Stimulated activated CD8-positive, alpha-beta memory T cell treated with anti-CD3 and anti-CD28 coated beads, Interleukin-4, amount 100 ng/mL, for 4 hours (primary cell): ENCODE measurements around the gene FBXW10B.
"Not testable (repeated sequence)": the region's sequence is repeated elsewhere in the genome, so short reads cannot be mapped to it uniquely, and the experiment has no call there.

Experiments used
- DNase-seq, 2 donors: peaks; one replicate each; pipeline ENCODE4 v3.0.0-alpha.2; 2020; ENCODE audit warnings: low read depth in 2 of 2, low spot score in 1 of 2

The FBXW10B gene

GRCh38 chr17:15619331-15620058 lies at the start of gene FBXW10B:
Gene FBXW10B, minus strand, starts transcription at chr17:15619704. Its CDS starts 192 bp downstream, at chr17:15619512.
- not testable (repeated sequence) for DNase-seq

- DNase-seq, result no peak
Observed at GRCh38 chr17:15663691-15664090, 44.2 kb upstream of the FBXW10B start.

GRCh38 chr17:15663176-15663575 lies 43.7 kb upstream of the FBXW10B start:
- no peak for DNase-seq

GRCh38 chr17:15662681-15663080 lies 43.2 kb upstream of the FBXW10B start:
- DNase-seq, result no peak

GRCh38 chr17:15660077-15660476 lies 40.6 kb upstream of the FBXW10B start:
- DNase-seq, result no peak

GRCh38 chr17:15659663-15660062 lies 40.2 kb upstream of the FBXW10B start:
- DNase-seq, result no peak

GRCh38 chr17:15659236-15659635 lies 39.7 kb upstream of the FBXW10B start:
- DNase-seq, result no peak

- no peak for DNase-seq
Observed at GRCh38 chr17:15658296-15658695, 38.8 kb upstream of the FBXW10B start.

GRCh38 chr17:15657868-15658267 lies 38.4 kb upstream of the FBXW10B start:
- DNase-seq, result no peak

GRCh38 chr17:15654886-15655561 lies 35.5 kb upstream of the FBXW10B start:
- DNase-seq, result no peak

- DNase-seq, result not testable (repeated sequence)
Observed at GRCh38 chr17:15654401-15654800, 34.9 kb upstream of the FBXW10B start.

GRCh38 chr17:15652960-15653359 lies 33.5 kb upstream of the FBXW10B start:
- DNase-seq, result no peak

GRCh38 chr17:15651583-15652110 lies 32.1 kb upstream of the FBXW10B start:
- no peak for DNase-seq

- DNase-seq, result no peak
Observed at GRCh38 chr17:15650741-15651582, 31.5 kb upstream of the FBXW10B start.

GRCh38 chr17:15649861-15650421 lies 30.4 kb upstream of the FBXW10B start:
- DNase-seq, result no peak

GRCh38 chr17:15648386-15648785 lies 28.9 kb upstream of the FBXW10B start:
- no peak for DNase-seq

GRCh38 chr17:15645942-15646312 lies 26.4 kb upstream of the FBXW10B start:
- not testable (repeated sequence) for DNase-seq

GRCh38 chr17:15645099-15645941 lies 25.8 kb upstream of the FBXW10B start:
- not testable (repeated sequence) for DNase-seq

- not testable (repeated sequence) for DNase-seq
Observed at GRCh38 chr17:15642505-15643251, 23.2 kb upstream of the FBXW10B start.

GRCh38 chr17:15642014-15642413 lies 22.5 kb upstream of the FBXW10B start:
- not testable (repeated sequence) for DNase-seq
